ENCODE measurements around the gene CWC27.
A peak's percentile ranks its signal among the peaks of the same experiment; 100 is the strongest.

CWC27 gene

GRCh38 chr5:64765804-64766504 lies 2.8 kb upstream of the CWC27 start:
- TF ChIP-seq, protein P1, sequence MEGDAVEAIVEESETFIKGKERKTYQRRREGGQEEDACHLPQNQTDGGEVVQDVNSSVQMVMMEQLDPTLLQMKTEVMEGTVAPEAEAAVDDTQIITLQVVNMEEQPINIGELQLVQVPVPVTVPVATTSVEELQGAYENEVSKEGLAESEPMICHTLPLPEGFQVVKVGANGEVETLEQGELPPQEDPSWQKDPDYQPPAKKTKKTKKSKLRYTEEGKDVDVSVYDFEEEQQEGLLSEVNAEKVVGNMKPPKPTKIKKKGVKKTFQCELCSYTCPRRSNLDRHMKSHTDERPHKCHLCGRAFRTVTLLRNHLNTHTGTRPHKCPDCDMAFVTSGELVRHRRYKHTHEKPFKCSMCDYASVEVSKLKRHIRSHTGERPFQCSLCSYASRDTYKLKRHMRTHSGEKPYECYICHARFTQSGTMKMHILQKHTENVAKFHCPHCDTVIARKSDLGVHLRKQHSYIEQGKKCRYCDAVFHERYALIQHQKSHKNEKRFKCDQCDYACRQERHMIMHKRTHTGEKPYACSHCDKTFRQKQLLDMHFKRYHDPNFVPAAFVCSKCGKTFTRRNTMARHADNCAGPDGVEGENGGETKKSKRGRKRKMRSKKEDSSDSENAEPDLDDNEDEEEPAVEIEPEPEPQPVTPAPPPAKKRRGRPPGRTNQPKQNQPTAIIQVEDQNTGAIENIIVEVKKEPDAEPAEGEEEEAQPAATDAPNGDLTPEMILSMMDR (conservative IDR thresholded peaks at IDR 0.05; ENCODE audit: low read depth, low read length), result no peak
- H3K4me3 ChIP-seq (ENCODE audit: low read depth, low read length), result no peak overlapping the region
- no peak for DNase-seq (ENCODE audit: low read depth)

DNA sequence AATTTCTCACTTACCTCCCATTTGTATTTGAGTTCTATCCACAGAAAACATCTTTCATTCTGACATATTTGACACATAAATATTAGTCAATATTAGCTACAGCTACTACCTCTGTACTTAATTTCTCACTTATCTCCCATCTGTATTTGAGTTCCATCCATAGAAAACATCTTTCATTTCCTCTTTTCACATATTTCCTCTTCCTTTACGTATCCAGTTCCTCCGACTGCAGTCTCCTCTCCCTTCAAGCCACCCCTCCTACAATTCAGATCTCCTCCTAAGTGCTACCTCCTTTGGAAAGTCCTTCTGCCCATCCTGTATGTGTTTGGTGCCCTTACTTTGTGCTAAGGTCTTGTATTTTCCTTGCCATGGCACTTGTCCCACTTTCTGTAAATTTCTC lies 1.8 kb upstream of the CWC27 start:
- no peak for DNase-seq (ENCODE audit: low read depth)
- TF ChIP-seq, protein P1 (conservative IDR thresholded peaks at IDR 0.05; ENCODE audit: low read depth, low read length), result no peak
- H3K4me3 ChIP-seq (ENCODE audit: low read depth, low read length), result no peak overlapping the region

DNA sequence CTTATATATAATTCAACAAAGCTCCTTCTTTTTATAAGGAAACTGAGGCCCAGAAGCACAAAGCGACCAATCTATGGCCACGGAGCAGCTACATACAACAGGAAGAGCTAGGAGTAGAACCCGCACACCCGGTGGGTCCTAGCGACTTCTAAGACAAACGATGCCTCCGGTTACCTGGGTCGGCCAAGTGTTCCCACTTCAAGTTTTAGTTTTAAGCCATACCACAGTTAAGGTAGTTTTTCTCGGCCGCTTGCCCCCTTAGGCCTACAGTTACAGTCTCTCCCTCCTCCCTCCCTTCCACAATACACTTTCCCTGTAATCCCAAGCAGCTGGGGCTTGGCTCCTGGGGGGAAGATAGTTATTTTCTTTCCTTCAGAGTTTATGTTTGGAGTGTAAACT lies 772 bp upstream of the CWC27 start:
- TF ChIP-seq, protein P1 (conservative IDR thresholded peaks at IDR 0.05; ENCODE audit: low read depth, low read length), result no peak
- DNase-seq (ENCODE audit: low read depth), result peak; percentile 35
- H3K4me3 ChIP-seq (ENCODE audit: low read depth, low read length), result peak overlapping the region; percentile 87

GRCh38 chr5:64769855-64770254 lies 1.1 kb downstream of the CWC27 start:
- peak overlapping the region; percentile 87 for H3K4me3 ChIP-seq (ENCODE audit: low read depth, low read length)
- TF ChIP-seq, protein P1 (conservative IDR thresholded peaks at IDR 0.05; ENCODE audit: low read depth, low read length), result no peak
- no peak for DNase-seq (ENCODE audit: low read depth)

DNA sequence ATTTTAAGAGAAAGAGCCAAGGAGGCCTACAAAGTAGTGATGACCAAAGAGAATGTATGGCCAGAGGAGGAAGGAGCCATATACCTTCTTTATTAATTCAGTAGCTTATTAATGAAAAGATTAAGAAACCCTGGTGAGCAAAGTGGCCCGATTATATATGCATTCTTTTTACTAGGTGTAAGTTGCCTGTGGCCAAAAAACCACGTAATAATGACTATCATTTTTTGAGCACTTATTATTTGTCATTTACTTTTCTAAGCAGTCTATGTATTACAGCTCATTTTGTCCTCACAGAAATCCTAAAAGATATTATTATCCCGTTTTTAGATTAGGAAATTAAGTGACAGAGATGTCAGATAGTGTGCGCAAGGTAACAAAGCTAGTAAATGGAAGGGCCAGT lies 3.0 kb downstream of the CWC27 start:
- TF ChIP-seq, protein P1 (conservative IDR thresholded peaks at IDR 0.05; ENCODE audit: low read depth, low read length), result no peak
- no peak overlapping the region for H3K4me3 ChIP-seq (ENCODE audit: low read depth, low read length)
- no peak for DNase-seq (ENCODE audit: low read depth)

DNA sequence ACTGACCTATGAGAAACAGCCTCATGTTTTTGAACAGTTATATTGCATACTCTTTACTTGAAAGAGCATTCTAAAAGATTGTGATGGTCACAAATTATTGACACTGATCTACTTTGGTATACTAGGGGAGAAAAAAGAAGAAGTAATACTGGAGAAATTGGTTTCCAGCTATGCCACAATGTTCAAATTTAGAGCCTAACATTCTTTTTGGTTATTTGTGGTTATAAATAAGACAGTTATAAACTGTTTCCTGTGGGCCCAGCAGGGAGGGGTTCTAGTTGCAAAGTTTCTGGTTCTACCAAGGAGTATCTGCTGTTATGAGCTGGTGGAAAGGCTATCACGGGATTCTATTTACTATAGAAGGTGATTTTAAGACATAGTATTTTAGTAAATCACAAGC lies 4.8 kb downstream of the CWC27 start:
- DNase-seq (ENCODE audit: low read depth), result no peak

More for the DNA sequence above, 4.8 kb downstream of the CWC27 start:
- TF ChIP-seq, protein P1 (conservative IDR thresholded peaks at IDR 0.05; ENCODE audit: low read depth, low read length), result no peak
- H3K4me3 ChIP-seq (ENCODE audit: low read depth, low read length), result no peak overlapping the region
